Karpas-422 (cell line): Measurements from ENCODE around the gene TCP11L2. TPM values are rescaled to one million over a fixed set of nuclear protein-coding genes. Genes with fewer than 3 reads are reported as not detected.

Source experiments
- DNase-seq: peaks from one replicate; pipeline ENCODE4 v3.0.0-alpha.2; 2015
- H2AFZ ChIP-seq: fragments of 200-600 bp; sonication (generic); 2 replicates; pipeline ENCODE4 v1.6.1; 2014; ENCODE audit warnings: antibody characterized with exemption, low read length, mixed read lengths
- H3K27ac ChIP-seq: fragments of 200-600 bp; sonication (generic); 2 replicates; pipeline ENCODE4 v1.5.1; 2014; ENCODE audit warnings: mild to moderate bottlenecking, low read length, moderate library complexity
- H3K27me3 ChIP-seq: fragments of 200-600 bp; sonication (generic); 2 replicates; pipeline ENCODE4 v1.6.1; 2014; ENCODE audit warnings: low read length, mixed read lengths
- H3K36me3 ChIP-seq: fragments of 200-600 bp; sonication (generic); 2 replicates; pipeline ENCODE4 v1.6.1; 2014; ENCODE audit warnings: low read length, mixed read lengths; ENCODE audit not compliant: insufficient read depth
- H3K4me1 ChIP-seq: fragments of 200-600 bp; sonication (generic); 2 replicates; pipeline ENCODE4 v1.6.1; 2014; ENCODE audit warnings: mild to moderate bottlenecking, low read length, mixed read lengths
- H3K4me2 ChIP-seq: fragments of 200-600 bp; sonication (generic); 2 replicates; pipeline ENCODE4 v1.6.1; 2014; ENCODE audit warnings: low read length, low read depth, mild to moderate bottlenecking; ENCODE audit not compliant: poor library complexity, severe bottlenecking
- H3K4me3 ChIP-seq: fragments of 200-600 bp; sonication (generic); 2 replicates; pipeline ENCODE4 v1.5.1; 2014; ENCODE audit warnings: mild to moderate bottlenecking, antibody characterized with exemption, low read length, mixed read lengths
- H3K79me2 ChIP-seq: fragments of 200-600 bp; sonication (generic); 2 replicates; pipeline ENCODE4 v1.6.1; 2014; ENCODE audit warnings: mild to moderate bottlenecking, low read length, mixed read lengths
- H3K9ac ChIP-seq: fragments of 200-600 bp; sonication (generic); 2 replicates; pipeline ENCODE4 v1.6.0; 2014; ENCODE audit warnings: low read length
- H3K9me2 ChIP-seq: fragments of 200-600 bp; sonication (generic), shearing (Covaris generic); replicated peaks from 2 replicates; pipeline ENCODE4 v1.6.0; 2014; ENCODE audit warnings: mild to moderate bottlenecking, low read length, moderate library complexity; ENCODE audit not compliant: insufficient read depth
- H3K9me3 ChIP-seq: fragments of 300-700, 200-600 bp; sonication (generic); 2 replicates; pipeline ENCODE4 v1.6.1; 2014; ENCODE audit warnings: low read length, mixed read lengths
- H4K20me1 ChIP-seq: fragments of 200-600 bp; sonication (generic); 2 replicates; pipeline ENCODE4 v1.6.1; 2014; ENCODE audit warnings: mild to moderate bottlenecking, antibody characterized with exemption, low read length, low read depth; ENCODE audit not compliant: insufficient read depth
- small RNA-seq: library from RNA; depleted of rRNA; stranded (forward); fragments of <200 nt; gene quantifications from one replicate; pipeline ENCODE3, GENCODE V24; 2014
- total RNA-seq: library from RNA; depleted of rRNA; stranded (reverse); fragments of >200 nt; shearing (Covaris generic); gene quantifications from 2 replicates; pipeline ENCODE4 v1.2.3, GENCODE V29; 2014; ENCODE audit warnings: low replicate concordance; rRNA removed

TCP11L2 gene
- total RNA-seq, 1 experiment from 2014 or later = 55.9 TPM

DNA sequence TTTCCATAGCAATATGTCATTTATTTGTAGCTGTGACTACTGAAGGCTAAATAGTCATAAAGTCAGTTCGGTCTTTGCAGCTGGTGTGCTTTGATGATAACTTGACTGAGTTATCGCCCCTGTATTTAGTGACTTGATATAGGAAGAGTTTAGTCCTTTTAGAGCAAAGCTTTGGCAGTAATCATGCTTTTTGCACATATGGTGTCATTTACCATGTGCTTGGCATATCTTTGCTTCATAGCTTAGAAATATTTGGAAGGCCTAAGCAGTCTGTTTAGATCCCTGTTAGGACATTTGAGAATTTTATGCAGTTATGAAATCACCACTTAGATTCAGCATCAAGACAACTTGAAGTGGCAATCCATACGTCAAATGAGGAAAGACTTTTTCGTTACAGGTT lies 86.6 kb downstream of the TCP11L2 start:
- Histone ChIP-seq H3K9me2 (no peaks in the 10 kb centered on the region), H2AFZ (no peak overlapping the region), H3K36me3 (peaks cover 28% of the 10 kb centered on the region)

GRCh38 chr12:106392759-106393158 lies 90.2 kb downstream of the TCP11L2 start:
- Histone ChIP-seq H2AFZ (no peak overlapping the region), H3K36me3 (peaks cover 52% of the 10 kb centered on the region), H3K4me3 (no peak overlapping the region), H3K27me3 (no peaks in the 10 kb centered on the region), H3K4me2 (no peak overlapping the region), H3K79me2 (peaks cover 14% of the 10 kb centered on the region), H3K9me2 (no peaks in the 10 kb centered on the region), H3K4me1 (no peaks in the 10 kb centered on the region), H3K9me3 (no peaks in the 10 kb centered on the region), H4K20me1 (no peaks in the 10 kb centered on the region), H3K27ac (no peak overlapping the region), H3K9ac (no peak overlapping the region)
- DNase-seq = no peak

More for the DNA sequence above, 86.6 kb downstream of the TCP11L2 start:
- no peak overlapping the region for H3K4me2 ChIP-seq
- H3K27me3 ChIP-seq = no peaks in the 10 kb centered on the region
- no peaks in the 10 kb centered on the region for H3K9me3 ChIP-seq
- no peak overlapping the region for H3K4me3 ChIP-seq
- H3K79me2 ChIP-seq = peaks cover 17% of the 10 kb centered on the region
- H3K27ac ChIP-seq = no peak overlapping the region
- DNase-seq = no peak
- H3K9ac ChIP-seq = no peak overlapping the region
- H4K20me1 ChIP-seq = no peaks in the 10 kb centered on the region
- no peaks in the 10 kb centered on the region; the same call in 1 of the 2 replicates for H3K4me1 ChIP-seq

Small RNA genes within 50 kb of the gene (small RNA-seq; reads per million reads assigned to genes)
- not detected for gene RNU7-94P

Other genes starting within 250 kb of the TCP11L2 start
- gene NUAK1, start 163.8 kb upstream of the TCP11L2 start, total RNA-seq = not detected in 2 replicates
- not detected in 2 replicates for gene CKAP4, start 54.7 kb upstream of the TCP11L2 start, total RNA-seq
- 10.0 and 13.6 TPM in 2 replicates for gene POLR3B, start 55.0 kb downstream of the TCP11L2 start, total RNA-seq